AG04449 (cell line): Measurements from ENCODE around the gene CNN2.

Experiments used
- CTCF ChIA-PET: fragments of 350-600 bp; formaldehyde crosslinking; extraction: SDS; loops from one replicate; lab custom pipeline; 2021; ENCODE audit warnings: antibody characterized with exemption; lab: Yijun Ruan, JAX
- POLR2A ChIA-PET: fragments of 400-600, 350-600 bp; formaldehyde crosslinking; extraction: SDS; loops from one replicate; lab custom pipeline; 2020; ENCODE audit warnings: antibody characterized with exemption, inconsistent platforms; lab: Yijun Ruan, JAX
- DNase-seq: peaks from one replicate; pipeline ENCODE4 v3.0.0-alpha.2; 2010; ENCODE audit warnings: low read depth, low spot score
- H3K4me3 ChIP-seq: 2 replicates; pipeline ENCODE4 v1.5.1; 2011; ENCODE audit warnings: low read depth, mild to moderate bottlenecking, control low read depth, low read length
- TF ChIP-seq, protein P1 (sequence below): IDR thresholded peaks from one replicate; pipeline ENCODE4 v1.5.1; 2011; ENCODE audit warnings: mild to moderate bottlenecking, moderate library complexity, low read length, control low read depth, inconsistent platforms; ENCODE audit not compliant: insufficient read depth; ENCODE audit errors: missing control alignments

Gene CNN2

DNA sequence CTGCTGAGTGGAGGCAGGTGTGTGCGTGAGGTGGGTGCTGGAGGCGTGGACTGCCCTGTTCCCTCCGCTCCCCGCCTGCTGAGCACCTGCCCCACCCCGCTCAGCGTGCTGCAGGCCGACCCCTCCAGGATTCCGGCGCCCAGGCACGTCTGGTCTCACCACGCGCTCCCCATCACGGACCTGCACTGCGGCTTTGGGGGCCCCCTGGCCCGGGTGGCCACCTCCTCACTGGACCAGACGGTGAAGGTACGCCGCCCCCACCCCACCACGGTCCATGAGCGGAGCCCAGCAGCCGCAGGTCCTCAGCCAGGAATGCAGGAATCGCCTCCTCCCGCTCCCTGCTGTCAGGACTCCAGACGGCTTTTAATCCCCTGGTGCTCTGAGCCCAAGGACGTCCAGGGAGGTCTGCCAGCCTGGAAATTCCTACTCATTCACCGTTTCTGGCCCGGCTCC lies 36.3 kb upstream of the CNN2 start:
- ChIA-PET POLR2A (no interaction called here), CTCF (interaction anchor here (0.6 kb wide), 1 partner anchor 18 kb away, joined by 3 read pairs; no protein-coding TSS in a partner anchor)
- no peak for DNase-seq
- TF ChIP-seq, protein P1, sequence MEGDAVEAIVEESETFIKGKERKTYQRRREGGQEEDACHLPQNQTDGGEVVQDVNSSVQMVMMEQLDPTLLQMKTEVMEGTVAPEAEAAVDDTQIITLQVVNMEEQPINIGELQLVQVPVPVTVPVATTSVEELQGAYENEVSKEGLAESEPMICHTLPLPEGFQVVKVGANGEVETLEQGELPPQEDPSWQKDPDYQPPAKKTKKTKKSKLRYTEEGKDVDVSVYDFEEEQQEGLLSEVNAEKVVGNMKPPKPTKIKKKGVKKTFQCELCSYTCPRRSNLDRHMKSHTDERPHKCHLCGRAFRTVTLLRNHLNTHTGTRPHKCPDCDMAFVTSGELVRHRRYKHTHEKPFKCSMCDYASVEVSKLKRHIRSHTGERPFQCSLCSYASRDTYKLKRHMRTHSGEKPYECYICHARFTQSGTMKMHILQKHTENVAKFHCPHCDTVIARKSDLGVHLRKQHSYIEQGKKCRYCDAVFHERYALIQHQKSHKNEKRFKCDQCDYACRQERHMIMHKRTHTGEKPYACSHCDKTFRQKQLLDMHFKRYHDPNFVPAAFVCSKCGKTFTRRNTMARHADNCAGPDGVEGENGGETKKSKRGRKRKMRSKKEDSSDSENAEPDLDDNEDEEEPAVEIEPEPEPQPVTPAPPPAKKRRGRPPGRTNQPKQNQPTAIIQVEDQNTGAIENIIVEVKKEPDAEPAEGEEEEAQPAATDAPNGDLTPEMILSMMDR = no peak
- H3K4me3 ChIP-seq = no peak overlapping the region

DNA sequence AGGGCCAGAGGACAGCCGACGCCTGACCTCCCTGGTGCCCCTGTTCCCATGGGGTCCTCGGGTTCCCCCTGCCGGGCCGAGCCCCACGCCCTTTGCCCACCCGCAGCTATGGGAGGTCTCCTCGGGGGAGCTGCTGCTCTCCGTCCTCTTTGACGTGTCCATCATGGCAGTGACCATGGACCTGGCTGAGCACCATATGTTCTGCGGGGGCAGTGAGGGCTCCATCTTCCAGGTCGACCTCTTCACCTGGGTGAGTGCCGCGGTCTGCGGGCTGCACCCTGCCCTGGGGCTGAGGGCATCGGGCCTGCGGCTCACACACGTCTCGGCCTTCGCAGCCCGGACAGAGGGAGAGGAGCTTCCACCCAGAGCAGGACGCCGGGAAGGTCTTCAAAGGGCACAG lies 35.7 kb upstream of the CNN2 start:
- CTCF ChIA-PET = interaction anchor here (0.8 kb wide), 1 partner anchor 9 kb away, joined by 3 read pairs; no protein-coding TSS in a partner anchor
- POLR2A ChIA-PET = no interaction called here
- DNase-seq = no peak
- TF ChIP-seq, protein P1 = no peak
- no peak overlapping the region for H3K4me3 ChIP-seq

DNA sequence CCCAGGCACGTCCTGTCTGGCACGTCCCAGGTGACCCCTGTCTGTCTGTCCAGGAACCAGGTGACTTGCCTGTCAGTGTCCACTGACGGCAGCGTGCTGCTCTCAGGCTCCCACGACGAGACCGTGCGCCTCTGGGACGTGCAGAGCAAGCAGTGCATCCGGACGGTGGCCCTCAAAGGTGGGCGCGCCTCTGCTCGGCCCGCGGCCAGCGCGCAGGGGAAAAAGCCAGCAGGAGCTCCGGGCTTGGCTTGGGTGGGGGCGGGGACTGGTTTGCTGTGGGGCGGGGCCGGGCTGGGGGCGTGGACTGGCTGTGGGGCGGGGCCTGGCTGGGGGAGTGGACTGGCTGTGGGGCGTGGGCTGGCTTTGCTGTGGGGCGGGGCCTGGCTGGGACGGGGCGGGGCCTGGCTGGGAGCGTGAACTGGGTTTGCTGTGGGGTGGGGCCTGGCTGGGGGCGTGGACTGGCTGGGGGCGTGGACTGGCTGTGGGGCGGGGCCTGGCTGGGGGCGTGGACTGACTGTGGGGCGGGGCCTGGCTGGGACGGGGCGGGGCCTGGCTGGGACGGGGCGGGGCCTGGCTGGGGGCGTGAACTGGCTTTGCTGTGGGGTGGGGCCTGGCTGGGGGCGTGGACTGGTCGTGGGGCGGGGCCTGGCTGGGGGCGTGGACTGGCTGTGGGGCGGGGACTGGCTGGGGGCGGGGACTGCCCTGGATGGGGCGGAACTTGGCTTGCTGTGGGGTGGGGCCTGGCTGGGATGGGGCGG lies 35.1 kb upstream of the CNN2 start:
- no peak for DNase-seq
- CTCF ChIA-PET = interaction anchor here (0.8 kb wide), 1 partner anchor 9 kb away, joined by 3 read pairs; no protein-coding TSS in a partner anchor
- POLR2A ChIA-PET = no interaction called here
- TF ChIP-seq, protein P1 = no peak
- H3K4me3 ChIP-seq = no peak overlapping the region

DNA sequence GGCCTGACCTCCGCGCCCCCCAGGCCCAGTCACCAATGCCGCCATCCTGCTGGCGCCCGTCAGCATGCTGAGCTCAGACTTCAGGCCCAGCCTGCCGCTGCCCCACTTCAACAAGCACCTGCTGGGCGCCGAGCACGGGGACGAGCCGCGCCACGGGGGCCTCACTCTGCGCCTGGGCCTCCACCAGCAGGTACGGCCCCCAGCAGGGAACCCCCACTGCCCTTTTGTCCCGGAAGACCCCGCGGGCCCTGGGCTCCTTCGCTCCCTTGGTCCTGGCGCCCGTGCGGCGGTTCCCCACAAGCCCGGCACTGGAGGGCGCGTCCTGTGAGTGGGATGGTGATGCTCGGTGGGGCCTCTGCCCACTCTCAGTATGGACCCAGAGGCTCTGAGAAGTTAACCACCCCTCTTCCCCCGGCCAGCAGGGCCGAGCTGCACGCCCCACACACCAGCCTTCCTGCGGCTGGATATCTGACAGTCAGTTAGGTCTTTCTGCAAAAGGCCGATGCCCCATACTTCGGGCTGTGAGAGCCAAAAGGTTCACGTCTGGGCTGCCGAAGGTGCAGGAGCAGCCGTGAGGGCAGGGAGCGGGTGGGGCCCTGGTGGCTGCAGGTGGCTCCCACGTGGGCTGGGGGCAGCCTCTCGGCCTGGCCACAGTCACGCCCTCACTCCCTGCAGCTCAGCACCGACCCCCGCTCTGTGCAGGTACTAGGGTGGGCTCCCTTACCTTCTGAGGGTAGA lies 34.3 kb upstream of the CNN2 start:
- TF ChIP-seq, protein P1 = no peak
- CTCF ChIA-PET = no interaction called here

DNA sequence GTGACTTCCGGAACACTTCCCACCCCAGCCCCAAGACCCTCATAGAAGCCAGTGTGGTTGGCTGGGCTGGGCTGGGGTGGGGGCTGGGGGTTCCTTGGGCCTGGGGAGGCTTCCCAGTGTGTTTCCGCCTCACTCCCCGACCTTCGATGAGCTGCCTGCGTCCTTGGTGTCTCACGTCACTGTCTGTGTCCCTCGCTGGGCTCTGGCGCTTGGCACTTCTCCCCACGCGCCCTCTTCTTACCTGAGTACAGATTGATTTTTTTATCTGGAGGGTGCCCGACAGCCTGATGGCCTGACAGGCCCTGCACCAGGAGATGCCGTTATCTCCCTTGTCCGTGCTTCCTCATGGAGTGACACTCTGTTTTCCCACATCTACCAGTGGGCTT lies 33.7 kb upstream of the CNN2 start:
- POLR2A ChIA-PET = no interaction called here

More for the DNA sequence above, 34.3 kb upstream of the CNN2 start:
- POLR2A ChIA-PET = no interaction called here
- DNase-seq = no peak
- H3K4me3 ChIP-seq = no peak overlapping the region

More for the DNA sequence above, 33.7 kb upstream of the CNN2 start:
- DNase-seq = no peak
- CTCF ChIA-PET = interaction anchor here (0.7 kb wide), 1 partner anchor 9 kb away, joined by 4 read pairs; the partner anchor contains the start of gene WDR18
- TF ChIP-seq, protein P1 = no peak
- no peak overlapping the region for H3K4me3 ChIP-seq
